ENCODE measurements around the gene CRTAC1. TPM values are rescaled to one million over a fixed set of nuclear protein-coding genes. Genes with fewer than 3 reads are reported as not detected.

CRTAC1 gene
- total and polyA plus RNA-seq, 2 donors: 0.05 to 0.30 TPM

DNA sequence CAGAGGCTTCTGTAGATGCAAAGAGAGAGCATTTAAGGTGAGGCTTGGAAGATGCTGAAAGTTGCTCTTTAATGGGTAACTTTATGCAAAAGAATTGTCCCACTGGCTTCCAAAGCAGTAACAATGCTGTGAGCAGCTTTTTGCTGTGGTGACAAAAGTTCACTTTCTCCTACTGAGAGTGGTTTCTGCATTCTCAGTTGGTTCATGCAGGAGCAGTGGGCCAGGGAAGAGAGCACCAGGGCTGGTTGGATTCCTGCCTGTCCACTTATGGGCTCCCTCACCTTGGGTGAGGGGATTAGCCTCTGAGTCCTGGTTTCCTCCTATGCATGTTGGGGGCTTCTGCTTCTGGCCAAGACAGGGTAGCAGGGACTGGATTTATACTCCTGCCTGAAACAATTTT, 211.8 kb downstream of the CRTAC1 start:
- no peak overlapping the region for H3K4me3 ChIP-seq (ENCODE audit: low read length in 2 of 2)
- H3K9me3 ChIP-seq (ENCODE audit: control insufficient read depth in 2 of 2, insufficient read depth in 1 of 2, low read length in 1 of 2): no peaks in the 10 kb centered on the region
- H3K36me3 ChIP-seq (ENCODE audit: control insufficient read depth in 2 of 2, insufficient read depth in 2 of 2, low read length in 1 of 2): no peaks in the 10 kb centered on the region
- no peaks in the 10 kb centered on the region for H3K4me1 ChIP-seq (ENCODE audit: control insufficient read depth in 2 of 2, insufficient read depth in 2 of 2, low read length in 2 of 2)
- peaks cover 0 to 21% of the 10 kb centered on the region in 2 donors for H3K27me3 ChIP-seq (ENCODE audit: control insufficient read depth in 2 of 2, insufficient read depth in 1 of 2, low read length in 1 of 2)
- no peak overlapping the region for H3K27ac ChIP-seq (ENCODE audit: low read depth in 1 of 2, low read length in 1 of 2)
- no peak for DNase-seq (ENCODE audit: low read depth in 6 of 9, low spot score in 9 of 9)

DNA sequence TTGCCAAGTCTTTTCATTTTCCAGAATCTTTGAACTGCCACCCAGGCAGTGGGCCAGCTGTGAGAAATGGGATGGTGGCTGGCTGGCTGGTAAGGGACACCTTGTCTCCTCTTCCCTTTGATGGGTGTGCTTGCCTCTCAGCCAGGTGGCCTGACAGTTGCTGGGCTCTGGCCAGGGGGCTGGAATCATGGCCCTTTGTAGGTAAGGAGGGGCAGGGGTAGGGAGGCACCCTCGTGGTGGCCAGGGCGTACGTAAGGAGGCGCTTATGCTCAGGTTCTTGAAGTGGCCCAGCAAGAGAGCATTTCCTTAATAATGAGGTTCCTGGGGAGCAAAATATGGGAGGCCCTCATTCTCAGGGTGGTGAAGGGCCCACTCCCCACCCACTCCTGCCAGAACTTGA, 213.8 kb downstream of the CRTAC1 start:
- Histone ChIP-seq H3K9me3 (ENCODE audit: control insufficient read depth in 2 of 2, insufficient read depth in 1 of 2, low read length in 1 of 2) (no peaks in the 10 kb centered on the region), H3K27ac (ENCODE audit: low read depth in 1 of 2, low read length in 1 of 2) (no peak overlapping the region), H3K36me3 (ENCODE audit: control insufficient read depth in 2 of 2, insufficient read depth in 2 of 2, low read length in 1 of 2) (no peaks in the 10 kb centered on the region), H3K27me3 (ENCODE audit: control insufficient read depth in 2 of 2, insufficient read depth in 1 of 2, low read length in 1 of 2) (peaks cover 0 to 14% of the 10 kb centered on the region in 2 donors), H3K4me1 (ENCODE audit: control insufficient read depth in 2 of 2, insufficient read depth in 2 of 2, low read length in 2 of 2) (no peaks in the 10 kb centered on the region), H3K4me3 (ENCODE audit: low read length in 2 of 2) (no peak overlapping the region)
- 94% methylated on average over 4 of the region's 4 CpGs for WGBS
- DNase-seq (ENCODE audit: low read depth in 6 of 9, low spot score in 9 of 9): no peak

Other genes starting within 250 kb of the CRTAC1 start
- 0.52 TPM for gene GOLGA7B, start 180.8 kb downstream of the CRTAC1 start, total RNA-seq
- gene GOLGA7B, start 180.8 kb downstream of the CRTAC1 start, polyA plus RNA-seq: 0.96 TPM
- 20.4 TPM for gene R3HCC1L, start 104.0 kb upstream of the CRTAC1 start, total RNA-seq
- 14.7 TPM for gene R3HCC1L, start 104.0 kb upstream of the CRTAC1 start, polyA plus RNA-seq
- 0.99 TPM for gene LOXL4, start 237.6 kb upstream of the CRTAC1 start, total RNA-seq
- gene LOXL4, start 237.6 kb upstream of the CRTAC1 start, polyA plus RNA-seq: 3.6 TPM